ENCODE measurements around the gene PPIB.
"Not testable (repeated sequence)": the region's sequence is repeated elsewhere in the genome, so short reads cannot be mapped to it uniquely, and the experiment has no call there.

The PPIB gene

DNA sequence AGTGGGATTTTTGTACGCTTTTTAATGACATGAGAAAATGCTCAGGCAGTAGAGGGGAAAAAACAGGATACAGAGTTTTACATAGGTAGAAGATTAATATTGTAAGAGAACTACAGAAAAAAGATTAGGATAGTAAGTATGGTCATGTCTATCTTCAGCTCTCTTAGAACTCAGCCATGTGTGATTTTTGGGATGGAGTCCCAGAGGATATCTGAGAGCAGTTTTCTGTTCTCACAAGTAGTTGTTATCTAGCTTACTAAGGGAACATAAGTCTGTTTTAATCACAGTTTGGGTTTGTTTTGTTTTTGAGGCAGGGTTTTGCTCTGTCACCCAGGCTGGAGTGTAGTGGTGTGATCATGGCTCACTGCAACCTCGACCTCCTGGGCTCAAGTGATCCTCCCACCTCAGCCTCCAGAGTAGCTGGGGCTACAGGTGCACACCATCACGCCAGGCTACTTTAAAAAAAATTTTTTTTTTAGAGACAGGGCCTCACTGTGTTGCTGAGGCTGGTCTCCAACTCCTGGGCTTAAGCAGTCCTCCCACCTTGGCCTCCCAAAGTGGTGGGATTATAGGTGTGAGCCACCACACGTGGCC is 52.6 kb downstream of the PPIB start:
- DNase-seq (ENCODE audit: low read depth in 2 of 2), result not testable (repeated sequence)

DNA sequence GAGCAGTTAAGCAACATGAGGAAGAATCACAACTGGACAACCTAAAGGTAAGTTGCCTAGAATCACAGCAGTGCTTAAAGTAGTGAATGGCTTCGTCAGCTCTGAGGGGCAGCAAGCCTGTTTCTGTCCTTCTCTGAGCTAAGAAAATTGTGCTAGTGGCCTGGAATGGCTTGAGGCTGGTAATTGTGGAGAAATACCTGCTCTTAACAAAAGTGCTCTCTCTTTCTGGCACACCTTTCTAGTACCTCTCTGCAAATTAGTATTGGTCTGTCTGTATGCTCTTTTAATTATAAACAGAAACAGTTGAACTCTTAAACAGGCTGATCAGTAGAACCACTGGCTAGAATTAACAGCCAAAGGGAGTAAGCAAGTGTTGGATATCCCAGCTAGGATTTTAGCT is 55.5 kb downstream of the PPIB start:
- no peak for DNase-seq (ENCODE audit: low read depth in 2 of 2)
